Spleen (tissue), 7 donors: ENCODE results near the gene FBLIM1.

Experiments used
- POLR2A ChIP-seq, 3 donors: fragments of 450-650 bp; IDR thresholded peaks; one replicate each; pipeline ENCODE4 v1.5.1; 2017; ENCODE audit warnings: antibody characterized with exemption in 3 of 3, mild to moderate bottlenecking in 1 of 3
- POLR2AphosphoS5 ChIP-seq, 3 donors: sonication (generic); formaldehyde crosslinking; IDR thresholded peaks; one replicate each; pipeline ENCODE4 v1.5.1; 2017; ENCODE audit warnings: antibody characterized with exemption in 3 of 3
- TF ChIP-seq, protein P1 (sequence below), 11 experiments: fragments of 200-600 bp in 7 of 11; fragments of 450-650 bp in 4 of 11; sonication (generic) in 4 of 11; IDR thresholded peaks in 8 of 11; conservative IDR thresholded peaks in 3 of 11; 1 replicate in 7 of 11; 2 replicates in 4 of 11; pipeline versions ENCODE4 v1.4.0 to v1.8.0; 2016 to 2021; ENCODE audit warnings: antibody characterized with exemption in 11 of 11, inconsistent platforms in 4 of 11, mild to moderate bottlenecking in 1 of 11
- donor health status: DM: no; HTN: no; CAD: no; lungs with moderate emphysema.
- donor health status: DM: no; HTN: no; CAD: no.
- donor health status: DM: no; HTN: no; CAD: no.

DNA sequence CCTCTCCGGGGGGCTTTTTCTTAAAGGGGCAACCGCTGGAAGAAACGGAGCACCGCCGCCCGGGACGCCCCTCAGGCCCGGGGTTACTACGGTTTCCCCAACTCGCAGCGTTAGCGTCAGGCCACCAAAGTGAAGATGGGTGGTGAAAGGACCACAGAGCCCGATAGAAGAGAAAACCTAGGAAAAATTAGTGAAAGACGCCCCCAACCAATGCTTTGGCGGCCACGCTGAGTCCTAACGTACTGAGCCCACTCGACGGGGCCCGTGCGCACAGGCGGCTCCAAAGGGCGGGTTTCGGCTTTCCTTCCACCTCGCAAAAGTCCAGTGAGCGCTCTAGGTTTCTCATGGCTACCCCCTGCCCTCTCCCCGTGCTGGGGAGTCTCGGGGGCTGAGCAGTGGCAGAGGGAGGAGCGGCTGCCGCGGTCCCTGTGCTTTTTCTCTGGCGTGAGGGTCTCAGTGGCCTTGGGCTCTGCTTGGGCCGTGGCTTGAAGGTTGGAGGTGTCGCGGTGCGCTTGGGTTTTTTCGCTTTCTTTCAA lies 76.7 kb downstream of the FBLIM1 start:
- TF ChIP-seq, protein P1, sequence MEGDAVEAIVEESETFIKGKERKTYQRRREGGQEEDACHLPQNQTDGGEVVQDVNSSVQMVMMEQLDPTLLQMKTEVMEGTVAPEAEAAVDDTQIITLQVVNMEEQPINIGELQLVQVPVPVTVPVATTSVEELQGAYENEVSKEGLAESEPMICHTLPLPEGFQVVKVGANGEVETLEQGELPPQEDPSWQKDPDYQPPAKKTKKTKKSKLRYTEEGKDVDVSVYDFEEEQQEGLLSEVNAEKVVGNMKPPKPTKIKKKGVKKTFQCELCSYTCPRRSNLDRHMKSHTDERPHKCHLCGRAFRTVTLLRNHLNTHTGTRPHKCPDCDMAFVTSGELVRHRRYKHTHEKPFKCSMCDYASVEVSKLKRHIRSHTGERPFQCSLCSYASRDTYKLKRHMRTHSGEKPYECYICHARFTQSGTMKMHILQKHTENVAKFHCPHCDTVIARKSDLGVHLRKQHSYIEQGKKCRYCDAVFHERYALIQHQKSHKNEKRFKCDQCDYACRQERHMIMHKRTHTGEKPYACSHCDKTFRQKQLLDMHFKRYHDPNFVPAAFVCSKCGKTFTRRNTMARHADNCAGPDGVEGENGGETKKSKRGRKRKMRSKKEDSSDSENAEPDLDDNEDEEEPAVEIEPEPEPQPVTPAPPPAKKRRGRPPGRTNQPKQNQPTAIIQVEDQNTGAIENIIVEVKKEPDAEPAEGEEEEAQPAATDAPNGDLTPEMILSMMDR (IDR thresholded peaks at IDR 0.05 in 8 of 11, conservative IDR thresholded peaks at IDR 0.05 in 3 of 11): no peak
- TF ChIP-seq POLR2A (IDR thresholded peaks at IDR 0.05): no peak
- no peak for TF ChIP-seq POLR2AphosphoS5 (IDR thresholded peaks at IDR 0.05)
